Stimulated activated CD4-positive, alpha-beta T cell treated with anti-CD3 and anti-CD28 coated beads, Interleukin-2, amount 100 ng/mL, for 4 hours (primary cell): ENCODE data around the gene IFNE.

Experiments used
- DNase-seq: peaks from one replicate; pipeline ENCODE4 v3.0.0-alpha.2; 2020; ENCODE audit warnings: low read depth

IFNE gene, protein sequence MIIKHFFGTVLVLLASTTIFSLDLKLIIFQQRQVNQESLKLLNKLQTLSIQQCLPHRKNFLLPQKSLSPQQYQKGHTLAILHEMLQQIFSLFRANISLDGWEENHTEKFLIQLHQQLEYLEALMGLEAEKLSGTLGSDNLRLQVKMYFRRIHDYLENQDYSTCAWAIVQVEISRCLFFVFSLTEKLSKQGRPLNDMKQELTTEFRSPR

DNA sequence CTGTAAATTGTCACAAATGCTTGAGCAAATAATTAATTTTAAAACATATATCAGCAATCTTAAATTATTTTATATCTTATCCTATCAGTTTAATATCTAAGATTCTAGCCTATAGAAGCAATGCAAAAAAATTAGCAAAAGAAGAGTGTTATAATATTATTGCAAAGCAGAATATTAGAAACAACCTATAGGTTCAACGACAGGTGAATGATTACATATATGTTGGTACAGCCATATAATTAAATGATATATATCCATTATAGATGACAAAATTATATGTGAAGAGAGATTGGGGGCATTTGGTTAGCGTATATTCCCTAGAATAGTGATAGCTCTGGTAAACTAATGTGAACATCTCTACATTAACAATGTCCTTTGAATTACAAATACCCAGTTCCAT is at the start of gene IFNE:
TSS of gene IFNE (minus strand) at position 101 of the 400 bp plus-strand sequence. CDS start 619 bp downstream, outside the sequence.
- DNase-seq: no peak

DNA sequence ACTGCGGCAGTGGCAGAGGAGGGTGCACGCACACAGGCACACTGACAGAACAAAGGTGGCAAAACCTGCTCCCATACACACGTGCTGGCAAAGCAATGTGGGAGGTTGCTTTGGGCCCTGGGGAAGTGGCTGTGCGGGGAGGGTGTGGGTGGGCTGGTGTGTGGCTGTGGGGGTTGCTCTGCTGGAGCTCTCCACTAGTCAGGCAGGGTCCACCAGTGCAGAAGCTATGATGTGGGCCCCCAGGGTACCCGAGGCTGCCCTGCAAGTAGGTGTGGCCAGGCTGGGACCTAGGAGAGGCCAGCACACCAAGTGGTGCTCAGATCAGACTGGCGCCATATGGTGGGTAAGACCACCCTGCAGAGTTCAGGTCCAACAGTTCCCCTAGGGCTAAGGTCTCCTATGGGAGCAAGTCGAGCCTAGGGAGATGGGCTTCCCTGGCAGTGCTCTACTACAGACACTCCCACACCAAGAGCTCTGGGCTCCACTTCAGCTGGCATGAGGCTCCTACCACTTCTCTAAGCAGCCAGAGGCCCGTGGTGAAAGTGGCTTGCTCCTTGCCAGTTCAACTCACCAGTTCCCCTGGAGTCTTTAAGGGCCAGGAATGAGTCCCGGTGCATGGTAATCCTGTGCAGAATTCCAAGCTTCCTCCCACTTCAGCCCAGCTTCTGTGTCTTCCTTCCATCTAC is 46.2 kb upstream of the IFNE start:
- no peak for DNase-seq

DNA sequence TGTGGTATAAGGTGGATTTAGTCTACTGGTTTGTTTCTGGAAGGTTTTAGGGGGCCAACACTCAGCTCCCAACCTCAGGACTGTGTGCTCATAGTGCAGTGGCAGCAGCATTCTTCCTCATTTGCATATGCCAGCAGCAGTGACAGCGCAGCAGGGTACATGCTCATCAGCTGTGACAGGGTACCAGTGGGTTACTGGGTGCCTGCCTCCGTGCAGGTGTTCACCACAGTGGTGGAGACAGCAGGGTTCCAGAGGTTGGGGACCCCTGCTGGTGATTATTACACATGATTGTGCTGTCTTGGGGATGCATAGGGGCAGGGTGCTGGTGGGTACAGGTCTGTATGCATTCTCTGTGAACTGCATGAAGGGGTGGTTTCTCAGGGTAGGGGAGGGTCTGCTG is 45.5 kb upstream of the IFNE start:
- no peak for DNase-seq

DNA sequence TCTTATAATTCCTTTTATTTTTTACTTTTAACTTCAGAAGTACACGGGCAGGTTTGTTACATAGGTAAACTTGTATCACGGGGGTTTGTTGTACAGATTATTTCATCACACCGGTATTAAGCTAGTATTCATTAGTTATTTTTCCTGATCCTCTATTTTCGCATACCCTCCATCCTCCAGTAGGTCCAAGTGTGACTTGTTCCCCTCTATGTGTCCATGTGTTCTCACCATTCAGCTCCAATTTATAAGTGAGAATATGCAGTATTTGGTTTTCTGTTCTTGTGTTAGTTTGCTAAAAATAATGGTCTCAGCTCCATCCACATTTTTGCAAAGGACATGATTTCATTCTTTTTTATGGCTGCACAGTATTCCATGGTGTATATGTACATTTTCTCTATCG is 43.1 kb upstream of the IFNE start:
- no peak for DNase-seq

DNA sequence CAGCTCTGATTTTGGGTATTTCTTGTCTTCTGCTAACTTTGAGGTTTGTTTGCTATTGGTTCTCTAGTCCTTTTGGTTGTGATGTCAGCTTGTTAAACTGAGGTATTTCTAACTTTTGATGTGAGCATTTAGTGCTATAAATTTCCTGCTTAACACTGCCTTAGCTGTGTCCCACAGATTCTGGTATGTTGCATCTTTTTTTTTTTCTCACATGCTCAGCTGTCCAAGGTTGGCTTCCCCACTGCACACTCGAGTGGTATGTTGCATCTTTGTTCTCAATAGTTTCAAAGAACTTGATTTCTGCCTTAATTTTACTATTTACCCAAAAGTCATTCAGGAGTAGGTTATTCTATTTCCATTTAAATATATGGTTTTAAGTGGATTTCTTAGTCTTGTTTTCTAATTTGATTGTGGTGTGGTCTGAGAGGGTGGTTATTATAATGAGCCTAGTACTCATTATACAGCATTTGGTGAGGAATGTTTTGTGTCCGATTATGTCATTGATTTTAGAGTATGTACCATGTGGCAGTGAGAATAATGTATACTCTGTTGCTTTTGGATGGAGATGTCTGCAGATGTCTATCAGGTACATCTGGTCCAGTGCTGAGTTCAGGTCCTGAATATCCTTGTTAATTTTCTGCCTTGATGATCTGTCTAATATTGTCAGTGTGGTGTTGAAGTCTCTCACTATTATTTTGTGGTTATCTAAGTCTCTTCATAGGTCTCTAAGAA is 42.2 kb upstream of the IFNE start:
- DNase-seq: no peak

DNA sequence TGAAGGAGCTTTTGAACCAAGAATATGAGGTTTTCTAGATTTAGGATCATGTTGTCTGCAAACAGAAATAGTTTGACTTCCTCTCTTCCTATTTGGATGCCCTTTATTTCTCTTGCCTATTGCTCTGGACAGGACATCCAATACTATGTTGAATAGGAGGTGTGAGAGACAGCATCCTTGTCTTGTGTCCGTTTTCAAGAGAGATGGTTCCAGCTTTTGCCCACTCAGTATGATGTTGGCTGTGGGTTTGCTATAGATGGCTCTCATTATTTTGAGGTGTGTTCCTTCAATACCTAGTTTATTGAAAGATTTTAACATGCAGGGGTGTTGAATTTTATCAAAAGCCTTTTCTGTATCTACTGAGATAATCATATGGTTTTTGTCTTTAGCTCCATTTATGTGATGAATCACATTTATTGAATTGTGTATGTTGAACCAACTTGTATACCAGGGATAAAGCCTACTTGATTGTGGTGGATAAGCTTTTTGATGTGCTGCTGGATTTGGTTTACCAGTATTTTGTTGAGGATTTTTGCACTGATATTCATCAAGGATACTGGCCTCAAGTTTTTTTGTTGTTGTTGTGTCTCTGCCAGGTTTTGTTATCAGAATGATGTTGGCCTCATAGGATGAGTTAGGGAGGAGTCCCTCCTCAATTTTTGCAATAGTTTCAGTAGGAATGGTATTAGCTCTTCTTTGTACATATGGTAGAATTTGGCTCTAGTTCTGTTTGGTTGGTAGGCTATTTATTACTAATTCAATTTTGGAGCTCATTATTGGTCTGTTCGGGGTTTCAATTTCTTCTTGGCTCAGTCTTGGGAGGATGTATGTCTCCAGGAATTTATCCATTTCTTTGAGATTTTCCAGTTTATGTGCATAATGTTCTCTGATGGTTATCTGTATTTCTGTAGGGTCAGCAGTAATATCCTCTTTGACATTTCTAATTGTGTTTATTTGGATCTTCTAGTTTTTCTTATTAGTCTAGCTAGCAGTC is 41.2 kb upstream of the IFNE start:
- DNase-seq: no peak

DNA sequence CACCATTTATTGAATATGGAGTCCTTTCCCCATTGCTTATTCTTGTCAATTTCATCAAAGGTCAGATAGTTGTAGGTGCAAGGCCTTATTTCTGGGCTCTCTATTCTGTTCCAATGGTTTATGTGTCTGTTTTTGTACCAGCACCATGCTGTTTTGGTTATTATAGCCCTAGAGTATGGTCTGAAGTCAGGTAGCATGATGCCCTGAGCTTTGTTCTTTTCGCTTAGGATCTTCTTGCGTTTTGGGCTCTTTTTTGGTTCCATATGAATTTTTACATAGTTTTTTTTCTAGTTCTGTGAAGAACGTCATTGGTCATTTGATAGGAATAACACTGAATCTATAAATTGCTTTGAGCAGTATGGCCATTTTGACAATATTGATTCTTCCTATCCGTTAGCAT is 40.2 kb upstream of the IFNE start:
- no peak for DNase-seq

DNA sequence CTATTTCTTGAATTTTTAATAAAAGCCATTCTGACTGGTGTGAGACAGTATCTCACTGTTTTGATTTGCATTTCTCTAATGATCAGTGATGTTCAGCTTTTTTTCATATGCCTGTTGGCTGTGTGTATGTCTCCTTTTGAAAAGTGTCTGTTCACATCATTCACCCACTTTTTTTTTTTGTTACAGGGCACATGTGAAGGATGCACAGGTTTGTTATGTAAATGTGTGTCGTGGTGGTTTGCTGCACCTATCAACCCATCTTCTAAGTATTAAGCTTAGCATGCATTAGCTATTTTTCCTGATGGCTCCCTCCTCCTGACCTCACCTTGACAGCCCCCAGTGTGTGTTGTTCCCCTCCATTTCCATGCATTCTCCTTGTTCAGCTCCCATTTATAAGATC is 39.3 kb upstream of the IFNE start:
- no peak for DNase-seq

DNA sequence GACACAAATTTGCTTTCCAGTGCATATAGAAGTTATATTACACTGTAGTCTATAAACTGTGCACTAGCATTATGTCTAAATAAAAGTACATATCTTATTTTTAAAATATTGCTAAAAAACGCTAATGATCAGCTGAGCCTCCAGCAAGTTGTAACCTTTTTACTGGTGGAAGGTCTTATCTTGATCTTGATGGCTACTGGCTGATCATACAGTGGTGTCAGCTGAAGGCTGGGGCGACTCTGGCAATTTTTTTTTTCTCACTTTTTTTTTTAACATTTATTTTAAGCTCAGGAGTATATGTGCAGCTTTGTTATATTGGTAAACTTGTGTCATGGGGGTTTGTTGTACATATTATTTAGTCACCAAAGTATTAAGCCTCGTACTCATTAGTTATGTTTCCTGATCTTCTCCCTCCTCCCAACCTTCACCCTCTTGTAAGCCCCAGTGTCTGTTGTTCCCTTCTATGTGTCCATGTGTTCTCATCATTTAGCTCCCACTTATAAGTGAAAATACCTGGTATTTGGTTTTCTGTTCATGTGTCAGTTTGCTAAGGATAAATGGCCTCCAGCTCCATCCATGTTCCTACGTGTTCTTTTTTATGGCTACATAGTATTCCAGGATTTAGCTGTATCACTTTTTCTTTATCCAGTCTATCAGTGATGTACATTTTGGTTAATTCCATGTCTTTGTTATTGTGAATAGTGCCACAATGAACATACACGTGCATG is 38.6 kb upstream of the IFNE start:
- DNase-seq: no peak

DNA sequence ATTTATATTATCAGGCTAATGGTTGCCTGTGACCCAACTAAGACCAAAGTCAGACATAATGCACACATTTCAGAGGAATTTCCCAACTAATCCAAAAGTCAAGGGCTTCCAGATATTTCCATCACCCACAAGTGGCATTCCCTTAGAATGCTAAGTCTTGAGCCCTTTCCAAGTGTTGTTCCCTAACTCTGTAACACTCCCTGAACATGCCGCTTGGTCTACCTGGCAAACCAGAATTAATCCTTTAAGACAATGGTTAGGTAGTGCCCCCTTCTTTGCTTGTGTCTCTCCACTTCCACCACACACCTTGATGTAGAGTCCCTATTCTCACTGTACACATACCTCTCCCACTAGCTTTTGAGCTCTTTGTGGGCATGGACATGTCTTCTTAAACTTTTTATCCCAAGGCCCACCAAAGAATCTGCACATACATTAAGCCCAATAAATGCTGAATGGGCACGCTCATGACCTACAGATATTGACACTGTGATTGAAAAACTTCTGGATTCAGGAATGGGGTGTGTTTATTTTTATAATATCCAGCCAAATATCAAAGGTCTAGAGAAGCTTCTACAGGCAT is 37.8 kb upstream of the IFNE start:
- no peak for DNase-seq

DNA sequence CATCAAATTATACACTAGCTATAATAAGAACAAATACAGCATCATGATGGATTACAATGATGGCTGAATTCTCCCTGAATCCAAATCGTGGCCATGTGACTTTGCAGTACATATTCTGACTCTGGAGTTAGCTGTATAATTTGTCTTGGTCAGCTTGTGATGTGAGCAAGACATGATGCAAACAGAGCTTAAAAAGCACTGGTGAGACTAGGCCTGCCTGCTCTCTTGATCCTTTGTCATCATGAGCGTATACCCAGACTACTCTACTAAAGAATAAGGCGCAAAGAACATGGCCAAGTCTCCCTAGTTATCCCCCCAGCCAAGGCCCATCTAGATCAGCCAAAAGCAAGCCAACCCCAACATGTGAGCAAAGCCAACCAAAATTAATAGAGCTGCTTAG is 34.7 kb upstream of the IFNE start:
- DNase-seq: no peak

DNA sequence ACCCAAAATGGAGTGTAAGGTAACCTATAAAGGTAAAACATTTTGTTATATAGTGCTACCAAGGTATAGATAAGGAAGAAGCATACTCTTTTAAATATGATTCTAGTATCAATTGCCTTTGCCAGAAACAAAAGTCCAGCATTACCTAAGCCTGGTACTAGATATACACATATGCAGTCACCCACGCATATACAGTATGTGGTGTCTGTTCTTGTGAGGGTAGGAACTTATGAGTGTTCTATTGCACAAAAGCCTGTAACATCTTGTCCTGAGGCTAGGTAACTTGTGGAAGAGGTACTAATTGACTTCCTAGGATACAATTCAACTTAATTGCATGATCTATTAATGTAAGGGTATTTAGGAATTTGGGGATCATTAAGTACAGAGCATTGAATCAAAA is 31.3 kb upstream of the IFNE start:
- DNase-seq: no peak

DNA sequence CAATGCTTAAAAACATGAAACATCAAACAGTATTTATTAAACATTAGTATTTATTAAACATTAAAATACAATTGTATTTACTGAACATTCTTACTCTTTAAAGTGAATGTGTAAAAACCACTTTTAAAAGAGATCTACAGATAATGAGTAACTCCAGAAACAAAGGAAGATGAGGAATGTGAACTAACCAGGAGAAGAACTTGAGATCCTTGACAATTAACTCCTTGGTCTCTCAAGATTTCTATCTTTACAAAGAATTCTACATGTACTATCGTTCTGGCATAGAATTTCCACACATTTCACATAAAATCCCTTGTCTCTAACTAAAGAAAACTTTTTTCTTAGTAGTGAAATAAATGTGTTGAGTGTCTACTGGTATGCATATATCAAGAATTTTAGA is 28.7 kb upstream of the IFNE start:
- no peak for DNase-seq

DNA sequence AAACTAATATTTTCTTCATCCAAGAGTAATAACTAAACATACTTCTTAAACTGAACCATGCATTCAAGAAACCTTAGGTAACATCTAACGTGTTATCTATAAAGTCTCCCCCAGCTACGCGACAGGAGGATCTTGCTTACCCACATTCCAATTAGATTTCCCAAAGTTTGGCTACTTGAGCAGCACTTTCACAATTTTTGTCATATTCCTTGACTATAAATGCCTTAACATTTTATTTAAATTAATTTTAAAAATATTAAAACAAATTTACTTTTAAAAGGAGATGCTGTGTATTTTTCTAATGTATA is 25.3 kb upstream of the IFNE start:
- no peak for DNase-seq

DNA sequence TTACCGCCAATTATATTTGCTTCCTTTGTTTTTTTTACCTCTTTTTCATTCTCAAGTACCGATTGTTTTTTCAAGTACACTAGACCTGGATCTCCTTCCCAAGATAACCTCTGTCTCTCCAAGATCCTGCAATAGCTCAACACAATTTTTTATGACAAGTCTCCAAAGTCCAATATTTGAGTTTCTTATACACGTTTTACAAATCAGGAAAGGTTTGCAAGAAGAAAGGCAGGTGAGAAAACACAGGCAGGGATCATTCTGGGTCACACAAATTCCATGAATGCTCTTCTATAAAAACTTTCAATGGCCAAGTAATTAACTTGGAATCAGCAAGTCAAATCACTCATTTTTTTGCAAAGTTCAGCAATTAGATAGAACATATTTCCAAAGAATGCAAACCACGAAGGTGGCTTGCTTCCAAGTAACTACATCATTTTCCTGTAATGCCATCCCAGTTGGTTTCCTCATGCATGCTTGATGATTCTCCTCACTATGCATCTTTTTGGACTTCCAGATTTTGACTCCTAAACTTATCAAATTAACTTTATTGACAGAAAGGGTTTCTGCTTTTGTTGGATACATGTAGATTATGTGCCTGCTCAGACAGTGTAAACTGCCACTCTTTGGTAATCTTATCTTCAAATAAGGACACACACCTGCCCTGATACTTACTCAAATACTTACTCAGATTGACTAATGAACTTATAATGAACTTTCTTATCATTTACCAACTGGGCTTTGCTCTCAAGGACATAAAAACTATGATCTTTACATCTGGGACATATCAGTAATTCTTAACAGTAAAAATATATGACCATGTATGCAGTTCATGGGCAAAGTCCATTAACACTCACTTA is 24.7 kb upstream of the IFNE start:
- no peak for DNase-seq

DNA sequence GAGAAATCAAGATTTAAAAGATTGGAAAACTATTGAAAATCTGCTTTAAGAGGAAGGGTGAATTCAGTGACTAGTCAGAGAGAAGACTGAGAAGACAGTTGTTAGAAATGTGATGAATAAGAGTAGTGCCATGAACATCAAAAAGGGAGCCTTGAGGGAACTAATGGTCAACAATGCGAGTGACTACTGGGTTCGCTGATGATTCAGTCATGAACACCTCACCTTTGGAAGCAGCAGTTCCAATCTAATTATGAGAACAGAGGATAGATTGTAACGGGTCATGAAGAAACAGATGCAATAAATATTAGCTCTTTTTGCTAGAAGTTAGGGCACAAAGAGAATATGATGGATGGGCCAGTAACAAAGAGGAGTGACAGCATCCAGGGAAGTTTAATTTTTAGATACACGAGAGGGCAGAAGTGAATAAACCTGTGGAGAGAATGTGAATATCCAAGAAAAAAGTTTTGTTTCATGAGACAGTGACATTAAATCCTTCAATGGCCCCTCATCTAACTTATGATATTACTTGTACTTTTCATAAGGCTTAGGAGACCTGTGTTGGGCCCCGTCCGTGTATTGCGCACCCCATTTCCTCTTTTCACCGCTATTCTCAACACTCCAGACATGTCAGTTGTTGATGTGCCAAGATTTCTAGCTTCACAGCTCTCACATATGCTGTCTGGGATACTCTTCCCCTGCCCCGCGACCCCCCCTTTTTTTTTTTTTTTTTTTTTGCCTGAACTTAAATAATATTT is 23.5 kb upstream of the IFNE start:
- no peak for DNase-seq

DNA sequence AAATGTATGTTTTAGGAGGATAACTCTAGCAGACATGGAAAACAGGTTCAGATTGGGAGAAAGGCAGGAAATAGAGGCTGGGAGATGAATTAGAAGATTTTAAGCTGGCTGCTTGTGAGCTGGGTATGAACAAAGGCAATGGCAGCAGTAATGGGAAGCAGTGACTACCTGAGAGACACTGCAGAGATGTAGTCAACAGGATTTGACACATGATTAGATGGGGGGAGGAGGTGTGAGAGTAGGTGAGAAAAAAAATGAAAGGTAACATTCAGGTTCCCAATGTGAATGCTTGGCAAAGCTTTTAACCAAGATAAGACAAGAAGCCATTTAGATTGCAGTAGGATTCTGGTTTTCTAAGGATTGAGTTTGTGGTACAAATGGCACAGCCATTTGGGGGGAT is 22.8 kb upstream of the IFNE start:
- DNase-seq: no peak

DNA sequence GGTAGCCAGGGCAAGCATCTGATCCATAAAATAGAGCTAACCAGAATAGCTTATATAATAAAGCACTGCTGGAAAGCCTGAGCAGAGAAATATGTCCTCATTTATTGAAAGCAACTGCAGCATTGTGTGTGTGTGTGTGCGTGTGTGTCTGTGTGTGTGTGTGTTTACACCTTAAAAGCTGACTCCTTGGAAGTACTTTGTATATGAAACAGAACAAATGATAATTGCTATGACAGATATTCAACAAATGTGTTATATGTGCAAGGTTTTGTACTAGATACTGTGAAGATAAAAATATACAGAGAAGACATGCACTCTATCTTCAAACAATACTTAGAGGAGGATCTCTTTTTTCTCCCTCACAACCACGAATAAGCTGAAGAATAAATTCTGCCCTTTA is 22.0 kb upstream of the IFNE start:
- DNase-seq: no peak

DNA sequence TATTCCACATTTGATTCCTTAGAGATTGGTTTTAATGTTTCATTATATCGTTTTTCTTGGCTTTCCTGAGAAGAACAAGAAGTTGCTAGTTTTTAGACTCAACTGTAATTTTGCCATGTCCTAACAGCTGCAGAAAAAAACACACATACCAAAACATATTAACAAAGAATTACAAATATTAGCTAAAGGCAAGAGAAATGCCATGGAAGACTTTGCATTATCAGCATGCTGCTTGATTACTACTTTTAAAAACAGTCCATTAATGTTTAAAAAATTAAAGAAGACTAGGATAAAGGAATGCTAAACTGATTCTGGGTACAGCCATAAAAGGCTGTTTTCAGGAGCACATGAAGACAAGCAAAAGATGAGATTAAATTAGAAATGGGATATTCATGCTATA is 20.5 kb upstream of the IFNE start:
- no peak for DNase-seq

DNA sequence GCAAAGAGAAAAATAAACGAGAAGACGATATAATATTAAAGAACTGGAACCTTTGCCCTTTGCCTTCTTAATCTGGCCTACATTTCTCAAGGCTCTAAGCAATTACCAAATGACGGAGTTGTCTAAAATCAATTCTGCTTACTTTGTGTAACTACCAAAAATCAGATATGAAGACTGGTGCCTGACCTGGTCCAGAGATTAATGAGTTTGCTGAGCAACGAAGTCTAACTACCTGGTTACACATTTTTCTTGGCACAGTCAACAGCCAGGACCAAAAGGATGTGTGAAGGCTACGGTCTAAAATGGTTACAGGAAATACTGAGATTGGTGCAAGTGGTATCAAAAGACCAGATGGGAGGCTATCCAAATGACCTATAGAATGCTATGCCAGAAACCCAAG is 17.8 kb upstream of the IFNE start:
- DNase-seq: no peak
